Liver (tissue), 3 donors: ENCODE data around the gene TMEM42.

Source experiments
- ATF3 ChIP-seq: IDR thresholded peaks from 2 replicates; pipeline ENCODE4 v1.6.1; 2016; ENCODE audit warnings: antibody characterized with exemption
- CTCF ChIP-seq: fragments of 150-350 bp; IDR thresholded peaks from 2 replicates; pipeline ENCODE4 v1.5.1; 2017; ENCODE audit warnings: improper control_type of control experiment, low read depth, low read length; ENCODE audit not compliant: missing input control
- FOXA1 ChIP-seq: IDR thresholded peaks from 2 replicates; pipeline ENCODE4 v1.6.1; 2016; ENCODE audit warnings: antibody characterized with exemption
- HNF4A ChIP-seq, 2 donors: conservative IDR thresholded peaks; 2 replicates each; pipeline ENCODE4 v1.6.1; 2016; ENCODE audit warnings: antibody characterized with exemption in 2 of 2, mild to moderate bottlenecking in 2 of 2
- JUND ChIP-seq, 2 donors: IDR thresholded peaks; 2 replicates each; pipeline ENCODE4 v1.6.1; 2016; ENCODE audit warnings: antibody characterized with exemption in 2 of 2
- MAX ChIP-seq: IDR thresholded peaks from 2 replicates; pipeline ENCODE4 v1.6.1; 2016; ENCODE audit warnings: antibody characterized with exemption
- NR2F2 ChIP-seq: IDR thresholded peaks from 2 replicates; pipeline ENCODE4 v1.6.1; 2016; ENCODE audit warnings: antibody characterized with exemption
- RXRA ChIP-seq, 2 donors: IDR thresholded peaks; 2 replicates each; pipeline ENCODE4 v1.6.1; 2017 to 2018; ENCODE audit warnings: antibody characterized with exemption in 2 of 2, mild to moderate bottlenecking in 1 of 2
- SP1 ChIP-seq: IDR thresholded peaks from 2 replicates; pipeline ENCODE4 v1.6.1; 2018; ENCODE audit warnings: antibody characterized with exemption, mild to moderate bottlenecking
- TAF1 ChIP-seq: conservative IDR thresholded peaks from 2 replicates; pipeline ENCODE4 v1.6.1; 2016; ENCODE audit warnings: antibody characterized with exemption, mild to moderate bottlenecking
- YY1 ChIP-seq: IDR thresholded peaks from 2 replicates; pipeline ENCODE4 v1.6.1; 2016; ENCODE audit warnings: antibody characterized with exemption, mild to moderate bottlenecking
- ZBTB33 ChIP-seq: IDR thresholded peaks from 2 replicates; pipeline ENCODE4 v1.6.1; 2016; ENCODE audit warnings: antibody characterized with exemption
- TF ChIP-seq, protein P1 (sequence below): IDR thresholded peaks from 2 replicates; pipeline ENCODE4 v1.6.1; 2016; ENCODE audit warnings: antibody characterized with exemption, mild to moderate bottlenecking
- donor health status: healthy.
- donor health status: healthy.

- TF ChIP-seq TAF1 (no peak), CTCF (no peak), MAX (no peak), RXRA (IDR thresholded peaks at IDR 0.05) (no peak), HNF4A (conservative IDR thresholded peaks at IDR 0.05) (no peak), YY1 (no peak), FOXA1 (no peak), ATF3 (no peak), NR2F2 (no peak), SP1 (no peak), JUND (IDR thresholded peaks at IDR 0.05) (no peak), ZBTB33 (no peak)
- TF ChIP-seq, protein P1, sequence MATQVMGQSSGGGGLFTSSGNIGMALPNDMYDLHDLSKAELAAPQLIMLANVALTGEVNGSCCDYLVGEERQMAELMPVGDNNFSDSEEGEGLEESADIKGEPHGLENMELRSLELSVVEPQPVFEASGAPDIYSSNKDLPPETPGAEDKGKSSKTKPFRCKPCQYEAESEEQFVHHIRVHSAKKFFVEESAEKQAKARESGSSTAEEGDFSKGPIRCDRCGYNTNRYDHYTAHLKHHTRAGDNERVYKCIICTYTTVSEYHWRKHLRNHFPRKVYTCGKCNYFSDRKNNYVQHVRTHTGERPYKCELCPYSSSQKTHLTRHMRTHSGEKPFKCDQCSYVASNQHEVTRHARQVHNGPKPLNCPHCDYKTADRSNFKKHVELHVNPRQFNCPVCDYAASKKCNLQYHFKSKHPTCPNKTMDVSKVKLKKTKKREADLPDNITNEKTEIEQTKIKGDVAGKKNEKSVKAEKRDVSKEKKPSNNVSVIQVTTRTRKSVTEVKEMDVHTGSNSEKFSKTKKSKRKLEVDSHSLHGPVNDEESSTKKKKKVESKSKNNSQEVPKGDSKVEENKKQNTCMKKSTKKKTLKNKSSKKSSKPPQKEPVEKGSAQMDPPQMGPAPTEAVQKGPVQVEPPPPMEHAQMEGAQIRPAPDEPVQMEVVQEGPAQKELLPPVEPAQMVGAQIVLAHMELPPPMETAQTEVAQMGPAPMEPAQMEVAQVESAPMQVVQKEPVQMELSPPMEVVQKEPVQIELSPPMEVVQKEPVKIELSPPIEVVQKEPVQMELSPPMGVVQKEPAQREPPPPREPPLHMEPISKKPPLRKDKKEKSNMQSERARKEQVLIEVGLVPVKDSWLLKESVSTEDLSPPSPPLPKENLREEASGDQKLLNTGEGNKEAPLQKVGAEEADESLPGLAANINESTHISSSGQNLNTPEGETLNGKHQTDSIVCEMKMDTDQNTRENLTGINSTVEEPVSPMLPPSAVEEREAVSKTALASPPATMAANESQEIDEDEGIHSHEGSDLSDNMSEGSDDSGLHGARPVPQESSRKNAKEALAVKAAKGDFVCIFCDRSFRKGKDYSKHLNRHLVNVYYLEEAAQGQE = no peak
These were observed 45.9 kb downstream of the TMEM42 start for GRCh38 chr3:44907612-44908011.
